Urinary bladder (tissue), 4 donors: ENCODE measurements around the gene WFS1. TPM values are rescaled to one million over a fixed set of nuclear protein-coding genes. Genes with fewer than 3 reads are reported as not detected.
A peak's percentile ranks its signal among the peaks of the same experiment; 100 is the strongest.

ENCODE experiments used
- DNase-seq: peaks from one replicate; pipeline ENCODE4 v3.0.0-alpha.2; 2015; ENCODE audit errors: extremely low spot score
- H3K27ac ChIP-seq: one replicate; pipeline ENCODE4 v1.5.1; 2013; ENCODE audit warnings: low read depth, mild to moderate bottlenecking, moderate library complexity
- H3K36me3 ChIP-seq: one replicate; pipeline ENCODE4 v1.6.1; 2013; ENCODE audit warnings: mild to moderate bottlenecking, moderate library complexity; ENCODE audit not compliant: insufficient read depth
- H3K4me1 ChIP-seq: one replicate; pipeline ENCODE4 v1.6.1; 2013; ENCODE audit warnings: mild to moderate bottlenecking, moderate library complexity; ENCODE audit not compliant: insufficient read depth
- H3K4me3 ChIP-seq: one replicate; pipeline ENCODE4 v1.5.1; 2013; ENCODE audit warnings: low read depth, low read length
- WGBS: extraction: QIAGEN DNeasy Blood & Tissue Kit; methylation state at CpG from one replicate; pipeline ENCODE4 v1.1.7; 2013; 5-methylcytosine and 5-hydroxymethylcytosine counted together
- polyA plus RNA-seq: library from polyadenylated mRNA; stranded (reverse); fragments of 200-250 nt; gene quantifications from one replicate; pipeline ENCODE4 v1.2.3, GENCODE V29; 2013
- total RNA-seq: library from RNA; depleted of rRNA; stranded (reverse); fragments of >200 nt; gene quantifications from one replicate; pipeline ENCODE4 v1.2.3, GENCODE V29; 2014
- donor health status: healthy with polysubstance abuse.
- donor health status: healthy.

WFS1 gene
- total and polyA plus RNA-seq, 2 donors: 20.5 to 85.3 TPM

DNA sequence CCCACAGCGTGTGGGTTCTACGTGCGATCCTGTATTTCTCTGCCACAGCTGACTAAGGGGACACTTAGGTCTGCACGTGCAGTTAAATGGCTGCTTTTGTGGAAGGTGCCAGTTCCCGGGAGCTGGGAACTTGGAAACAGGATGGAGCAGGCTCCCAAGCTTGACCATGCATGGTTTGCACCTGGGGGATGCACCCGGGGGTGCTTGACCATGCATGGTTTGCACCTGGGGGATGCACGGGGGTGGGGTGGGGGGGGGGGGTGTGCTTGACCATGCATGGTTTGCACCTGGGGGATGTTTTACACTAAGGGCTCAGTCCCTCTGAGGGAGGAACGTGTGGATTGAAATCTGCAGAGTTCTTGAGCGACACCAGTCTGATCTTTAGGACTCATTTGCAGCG lies 5.7 kb downstream of the WFS1 start:
- DNase-seq: no peak
- 86% methylated on average over 10 of the region's 10 CpGs for WGBS
- H3K36me3 ChIP-seq: no peaks in the 10 kb centered on the region
- H3K27ac ChIP-seq: no peak overlapping the region
- no peaks in the 10 kb centered on the region for H3K4me1 ChIP-seq
- no peak overlapping the region for H3K4me3 ChIP-seq

DNA sequence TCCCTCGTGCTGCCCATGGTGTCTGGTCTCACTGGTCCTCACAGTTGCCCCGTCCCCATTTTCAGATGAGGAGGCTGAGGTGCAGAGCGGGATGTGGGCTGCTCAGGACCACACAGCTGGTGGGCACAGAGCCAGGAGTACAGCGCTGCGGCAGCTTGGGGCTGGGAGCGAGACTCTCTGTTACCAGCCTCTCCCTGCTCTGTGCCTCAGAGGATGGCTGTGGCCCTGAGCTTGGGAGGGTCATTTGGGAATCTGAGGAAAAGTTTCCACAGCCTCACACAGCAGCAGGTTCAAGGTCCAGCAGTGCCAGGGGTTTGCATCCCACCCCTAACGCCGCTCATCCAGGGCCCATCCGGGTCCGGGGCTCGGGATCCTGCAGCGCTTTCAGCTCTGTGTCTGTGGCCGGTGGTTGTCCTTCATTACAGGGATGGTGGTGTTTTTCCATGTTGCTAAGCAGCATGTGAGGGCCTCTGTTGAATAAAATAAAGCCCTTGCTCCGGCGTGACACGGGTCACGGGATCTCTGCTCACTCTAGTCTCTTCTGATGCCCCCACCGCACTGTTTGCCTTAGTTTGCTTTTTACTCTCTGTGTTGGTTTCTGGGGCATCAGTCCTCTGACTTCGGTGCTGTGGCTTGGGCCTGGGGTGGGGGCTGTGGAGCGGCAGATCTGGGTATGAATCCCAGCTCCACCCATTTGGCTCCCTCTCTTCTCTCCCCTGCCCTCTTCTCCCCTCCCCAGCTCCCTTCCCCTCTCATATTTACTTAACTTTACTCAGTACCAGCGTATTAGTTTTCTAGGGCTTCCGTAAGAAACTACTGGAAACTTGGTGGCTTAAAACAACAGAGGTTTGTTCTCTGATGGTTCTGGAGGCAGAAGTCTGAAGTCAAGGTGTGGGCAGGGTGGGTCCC lies 6.5 kb downstream of the WFS1 start:
- Histone ChIP-seq H3K27ac (no peak overlapping the region), H3K36me3 (no peaks in the 10 kb centered on the region), H3K4me1 (no peaks in the 10 kb centered on the region), H3K4me3 (no peak overlapping the region)
- WGBS: 44% methylated on average over 22 of the region's 22 CpGs
- no peak for DNase-seq

DNA sequence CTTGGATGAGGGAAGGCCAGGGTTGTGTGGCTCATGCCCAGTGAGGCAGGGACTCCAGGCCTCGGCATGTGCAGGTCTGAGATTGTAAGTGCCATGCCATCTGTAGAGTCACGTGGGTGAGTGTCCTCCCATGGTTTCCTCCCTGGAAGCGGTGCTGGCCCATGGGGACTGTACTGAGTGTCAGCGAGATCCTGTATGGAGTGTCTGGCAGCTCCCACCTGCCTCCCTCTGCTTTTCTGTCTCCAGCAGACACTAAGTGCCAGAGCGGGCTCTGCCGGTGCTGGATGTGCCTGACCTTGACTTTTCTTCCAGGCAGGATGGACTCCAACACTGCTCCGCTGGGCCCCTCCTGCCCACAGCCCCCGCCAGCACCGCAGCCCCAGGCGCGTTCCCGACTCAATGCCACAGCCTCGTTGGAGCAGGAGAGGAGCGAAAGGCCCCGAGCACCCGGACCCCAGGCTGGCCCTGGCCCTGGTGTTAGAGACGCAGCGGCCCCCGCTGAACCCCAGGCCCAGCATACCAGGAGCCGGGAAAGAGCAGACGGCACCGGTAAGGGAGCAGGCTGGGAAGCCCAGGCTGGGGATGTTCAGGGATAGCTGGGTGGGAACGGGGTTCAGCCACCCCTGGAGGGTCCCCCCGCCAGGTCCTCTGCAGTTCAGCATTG lies 7.6 kb downstream of the WFS1 start:
- Histone ChIP-seq H3K4me3 (no peak overlapping the region), H3K27ac (no peak overlapping the region), H3K36me3 (no peaks in the 10 kb centered on the region), H3K4me1 (no peaks in the 10 kb centered on the region)
- WGBS: 78% methylated on average over 24 of the region's 24 CpGs
- DNase-seq: no peak

DNA sequence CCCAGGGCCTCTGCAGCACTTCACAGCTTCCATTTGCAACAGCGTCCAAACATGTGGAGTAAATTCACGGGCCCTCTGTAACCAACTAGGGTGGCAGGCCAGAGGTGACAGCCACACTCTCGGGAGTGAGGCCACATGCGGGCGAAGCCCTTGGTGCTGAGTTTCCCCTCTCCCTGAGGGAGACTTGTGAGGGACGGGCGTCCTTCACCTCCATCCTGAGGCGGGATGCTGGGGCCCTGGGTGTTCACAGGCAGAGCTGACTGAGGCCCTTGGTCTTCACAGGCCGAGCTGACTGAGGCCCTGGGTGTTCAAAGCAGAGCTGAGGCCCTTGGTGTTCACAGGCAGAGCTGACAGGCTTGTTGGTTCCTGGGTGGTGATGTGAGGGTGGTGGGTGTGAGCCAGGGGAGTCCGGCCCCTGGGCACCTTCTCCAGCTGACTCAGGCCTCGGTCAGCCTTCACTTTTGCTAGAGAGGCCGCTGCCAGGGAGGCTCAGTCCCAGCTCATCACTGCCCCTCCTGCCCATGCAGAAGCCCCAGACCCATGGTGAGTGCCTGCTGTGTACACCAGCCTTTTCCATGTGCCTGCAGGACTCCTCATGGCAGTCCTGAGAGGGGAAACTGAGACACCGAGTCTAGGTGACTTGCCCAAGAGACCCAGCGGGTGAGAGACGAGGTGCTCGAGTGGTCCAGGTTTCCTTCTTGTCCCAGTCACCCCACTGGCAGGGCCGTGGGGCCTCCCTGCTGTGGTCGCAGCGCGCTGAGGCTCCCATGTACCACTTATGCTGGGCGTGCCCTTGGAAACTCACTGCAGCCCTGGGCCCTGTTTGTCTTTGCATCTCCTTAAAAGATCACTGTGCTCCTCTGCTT lies 8.5 kb downstream of the WFS1 start:
- DNase-seq: no peak
- H3K27ac ChIP-seq: peak overlapping the region; percentile 26
- WGBS: 66% methylated on average over 21 of the region's 21 CpGs
- H3K4me3 ChIP-seq: no peak overlapping the region
- no peaks in the 10 kb centered on the region for H3K4me1 ChIP-seq
- no peaks in the 10 kb centered on the region for H3K36me3 ChIP-seq

DNA sequence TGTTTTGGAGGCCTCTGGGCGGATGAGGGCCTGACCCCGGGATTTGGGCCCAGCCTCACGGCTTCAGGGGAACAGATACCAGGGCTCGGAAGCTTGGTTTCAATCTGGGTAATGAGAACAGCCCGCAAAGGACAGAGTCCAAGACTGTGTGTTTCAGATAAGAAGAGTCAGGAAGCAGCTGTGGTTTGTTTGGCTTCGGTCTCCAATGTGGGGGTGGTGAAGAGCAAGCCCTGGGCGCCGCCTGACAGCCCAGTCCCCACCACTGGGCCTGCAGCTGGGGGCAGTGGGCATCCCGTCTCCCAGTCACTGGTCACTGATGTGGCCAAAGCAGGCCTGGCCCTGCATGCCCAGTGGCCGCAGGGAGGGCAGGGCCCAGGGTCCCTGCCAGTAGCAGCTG lies 9.1 kb downstream of the WFS1 start:
- H3K36me3 ChIP-seq: no peaks in the 10 kb centered on the region
- H3K4me3 ChIP-seq: no peak overlapping the region
- peak; percentile 42 for DNase-seq
- no peaks in the 10 kb centered on the region for H3K4me1 ChIP-seq
- no peak overlapping the region for H3K27ac ChIP-seq
- WGBS: 18% methylated on average over 10 of the region's 10 CpGs

DNA sequence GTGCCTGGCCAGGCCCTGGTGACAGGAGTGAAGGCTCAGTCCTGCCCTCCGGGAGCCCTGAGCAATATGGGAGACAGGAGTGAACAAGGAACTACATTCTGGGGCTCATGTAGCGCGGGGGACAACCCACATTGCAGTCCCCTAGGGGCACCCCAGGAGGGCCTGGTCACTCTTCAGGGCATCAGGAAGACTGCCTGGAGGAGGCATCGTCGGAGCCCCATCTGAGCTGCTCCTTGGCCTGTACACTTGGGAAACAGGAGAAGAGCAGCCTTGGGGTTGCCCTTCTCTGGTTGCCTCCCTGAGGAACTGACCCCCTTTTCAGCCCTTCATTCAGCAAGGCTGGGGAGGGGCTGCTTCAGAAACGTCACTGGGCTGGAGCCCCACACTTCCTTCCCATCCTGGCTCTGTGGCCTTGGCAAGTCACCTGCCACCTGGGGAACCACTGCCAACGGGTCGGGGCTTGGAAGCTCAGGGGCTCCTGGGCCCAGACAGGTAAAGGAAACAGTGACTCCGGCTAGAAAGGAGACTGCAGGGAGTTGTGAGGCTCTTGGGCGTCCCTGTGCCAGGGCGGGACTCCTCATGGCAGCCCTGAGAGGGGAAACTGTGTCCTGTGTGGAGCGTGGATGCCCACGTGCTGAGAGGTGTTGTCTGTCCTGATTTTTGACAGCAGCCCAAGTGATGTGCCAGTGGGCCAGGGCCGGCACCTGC lies 10.1 kb downstream of the WFS1 start:
- WGBS: 91% methylated on average over 14 of the region's 14 CpGs
- Histone ChIP-seq H3K36me3 (no peaks in the 10 kb centered on the region), H3K4me3 (no peak overlapping the region), H3K4me1 (no peaks in the 10 kb centered on the region), H3K27ac (no peak overlapping the region)
- no peak for DNase-seq

DNA sequence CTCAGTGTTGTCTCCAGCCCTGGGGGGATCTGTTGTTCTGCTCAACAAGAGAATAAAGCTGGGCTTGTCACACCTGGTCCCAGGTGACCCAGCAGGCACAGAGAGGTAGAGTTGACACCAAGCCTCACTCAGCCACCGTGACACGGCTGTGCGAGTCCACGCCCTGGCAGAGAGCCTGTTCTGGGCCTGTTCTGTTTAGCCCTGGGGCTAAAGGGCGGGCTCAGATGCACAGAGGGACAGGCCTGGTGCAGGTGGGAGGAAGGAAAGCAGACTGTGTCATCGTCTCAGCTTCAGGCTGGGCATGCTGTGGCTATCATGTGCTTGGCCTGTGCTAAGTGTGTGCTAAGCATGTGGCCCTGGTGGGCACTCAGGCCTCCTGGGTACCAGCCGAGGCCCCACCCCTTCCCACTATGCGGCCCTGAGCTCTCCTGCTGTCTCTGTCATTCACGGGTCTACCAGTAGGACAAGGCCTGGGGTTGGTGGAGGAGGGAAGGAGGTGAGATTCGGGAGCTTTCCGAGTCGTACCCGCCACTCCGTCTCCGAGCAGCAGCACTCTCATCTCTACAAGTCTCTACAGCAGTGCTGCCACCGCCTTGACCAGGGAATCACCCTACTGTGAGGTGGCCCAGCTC lies 10.8 kb downstream of the WFS1 start:
- WGBS: 85% methylated on average over 16 of the region's 16 CpGs
- H3K4me3 ChIP-seq: no peak overlapping the region
- H3K36me3 ChIP-seq: no peaks in the 10 kb centered on the region
- DNase-seq: no peak
- no peaks in the 10 kb centered on the region for H3K4me1 ChIP-seq
- H3K27ac ChIP-seq: no peak overlapping the region

DNA sequence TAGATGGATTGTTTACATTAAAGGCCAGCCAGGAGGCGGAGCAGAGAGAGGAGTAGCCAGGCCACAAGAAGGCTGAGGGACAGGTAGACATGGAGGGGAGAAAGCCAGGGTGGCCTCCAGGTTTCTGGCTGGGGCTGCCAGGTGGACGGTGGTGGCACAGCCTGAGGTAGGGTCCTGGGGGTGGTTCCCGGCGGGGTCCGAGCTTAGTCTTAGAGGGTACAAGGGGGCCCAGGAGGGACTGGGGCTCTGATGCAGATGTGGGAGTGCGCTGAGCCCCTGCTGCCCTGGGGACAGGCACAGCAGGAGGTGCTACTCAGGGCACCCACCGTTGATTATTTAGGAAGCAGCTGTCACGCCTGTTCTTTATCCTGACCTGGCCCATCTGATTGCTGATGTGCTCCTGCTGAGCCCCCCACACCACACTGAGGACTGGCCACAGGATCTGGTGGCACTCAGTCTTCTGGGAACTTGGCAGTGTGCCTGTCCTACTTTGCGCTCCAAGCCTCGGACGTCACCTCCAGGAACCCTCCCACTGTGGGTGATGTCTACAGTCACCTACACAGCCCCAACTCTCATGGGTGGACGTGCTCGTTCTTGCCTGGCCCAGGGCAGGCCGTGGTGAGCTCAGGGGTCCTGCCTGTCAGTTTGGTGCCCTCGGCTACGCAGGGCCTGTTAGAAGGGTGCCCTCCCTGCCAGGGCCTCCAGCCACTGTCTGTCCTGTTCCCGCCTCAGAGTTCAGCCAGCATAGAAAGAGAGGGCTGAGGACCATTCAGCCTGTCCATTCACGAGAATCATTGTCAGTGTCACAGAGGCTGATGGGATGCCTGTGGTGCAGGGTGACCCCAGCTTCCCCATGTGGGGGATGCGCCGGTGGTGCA lies 12.0 kb downstream of the WFS1 start:
- no peak overlapping the region for H3K27ac ChIP-seq
- no peak overlapping the region for H3K4me3 ChIP-seq
- WGBS: 61% methylated on average over 20 of the region's 20 CpGs
- H3K4me1 ChIP-seq: no peaks in the 10 kb centered on the region
- DNase-seq: no peak
- no peaks in the 10 kb centered on the region for H3K36me3 ChIP-seq

DNA sequence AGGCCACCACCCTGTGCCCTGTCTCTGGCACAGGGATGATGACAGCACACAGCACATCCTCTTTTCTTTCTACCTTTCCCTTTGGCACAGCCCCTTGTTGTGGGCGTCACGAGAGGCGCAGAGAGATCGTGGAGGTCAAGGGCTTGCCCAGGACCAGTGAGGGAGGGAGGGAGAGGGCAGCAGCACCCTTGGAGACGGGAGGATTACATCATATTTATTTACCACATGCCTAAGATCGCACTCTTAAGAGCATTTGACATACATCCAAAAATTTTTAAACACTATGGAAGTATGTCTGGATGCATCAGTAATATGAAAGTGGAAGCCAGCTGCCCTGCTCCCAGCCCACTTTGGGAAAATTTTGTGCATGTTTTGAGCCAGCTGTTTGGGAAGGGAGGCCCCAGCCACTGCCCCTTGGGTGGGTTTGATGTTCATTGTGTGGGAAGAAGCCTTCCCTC lies 12.7 kb downstream of the WFS1 start:
- Histone ChIP-seq H3K27ac (no peak overlapping the region), H3K4me1 (no peaks in the 10 kb centered on the region), H3K36me3 (no peaks in the 10 kb centered on the region), H3K4me3 (no peak overlapping the region)
- 42% methylated on average over 6 of the region's 6 CpGs for WGBS
- DNase-seq: no peak

DNA sequence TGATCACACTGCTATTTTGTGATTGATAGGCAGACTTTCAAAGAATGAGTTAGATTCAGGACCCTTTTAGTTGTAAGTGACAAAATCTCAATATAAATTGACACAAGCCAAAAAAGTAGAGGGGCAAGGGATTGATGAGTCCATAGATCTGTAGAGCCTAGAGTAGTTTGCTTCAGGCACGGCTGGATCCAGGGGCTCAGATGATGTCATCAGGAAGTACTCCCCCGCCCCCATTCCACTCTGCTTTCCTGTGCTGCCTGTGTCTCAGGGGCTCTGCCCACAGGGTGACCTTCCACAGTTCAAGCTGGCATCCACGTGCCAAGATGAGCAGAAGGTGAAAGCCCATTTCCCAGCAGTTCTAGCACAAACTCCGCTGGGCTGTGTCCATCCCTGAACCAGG lies 13.6 kb downstream of the WFS1 start:
- no peaks in the 10 kb centered on the region for H3K36me3 ChIP-seq
- no peak for DNase-seq
- no peak overlapping the region for H3K27ac ChIP-seq
- WGBS: 89% methylated on average over 4 of the region's 4 CpGs
- H3K4me3 ChIP-seq: no peak overlapping the region
- H3K4me1 ChIP-seq: no peaks in the 10 kb centered on the region

DNA sequence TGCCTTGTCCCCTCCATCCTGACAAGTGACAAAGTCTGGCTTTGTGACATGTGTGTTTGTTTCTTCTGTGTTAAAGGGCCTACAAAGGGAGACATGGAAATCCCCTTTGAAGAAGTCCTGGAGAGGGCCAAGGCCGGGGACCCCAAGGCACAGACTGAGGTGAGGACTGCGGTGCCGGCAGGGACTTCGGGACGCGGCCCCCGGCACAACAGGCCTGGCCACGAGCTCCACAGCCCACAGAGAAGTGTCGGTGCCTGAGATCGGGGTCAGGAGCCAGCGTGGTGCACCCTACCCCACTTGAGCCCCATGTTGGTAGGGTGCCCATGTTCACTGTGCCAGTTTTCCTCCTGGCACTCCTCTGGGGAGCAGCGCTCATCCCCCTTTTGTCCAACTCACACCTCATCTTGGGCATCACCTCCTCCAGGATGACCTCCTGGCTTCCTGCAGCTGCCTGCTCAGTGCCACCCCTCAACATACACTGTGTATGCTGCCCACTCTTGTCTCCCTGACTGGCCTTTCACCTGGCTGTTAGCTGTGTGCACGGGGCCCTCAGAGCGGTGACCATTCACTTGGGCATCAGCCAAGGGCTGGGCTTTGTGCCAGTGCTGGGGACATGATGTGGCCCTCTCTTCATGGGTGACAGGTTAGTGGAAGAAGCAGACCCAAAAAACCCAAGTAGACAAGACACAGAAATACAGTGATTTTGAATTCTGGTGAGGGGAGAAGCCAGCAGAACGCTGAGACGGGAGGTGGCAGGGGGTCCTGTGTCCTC lies 17.6 kb downstream of the WFS1 start:
- no peaks in the 10 kb centered on the region for H3K4me1 ChIP-seq
- peaks cover 2% of the 10 kb centered on the region for H3K36me3 ChIP-seq
- WGBS: 96% methylated on average over 16 of the region's 16 CpGs
- no peak for DNase-seq
- H3K27ac ChIP-seq: no peak overlapping the region
- no peak overlapping the region for H3K4me3 ChIP-seq
